ENCODE data around the gene SNX5.

GRCh38 chr20:17902531-17903083 is 66.0 kb downstream of the SNX5 start:
- TF ChIP-seq CTCF (IDR thresholded peaks at IDR 0.05) (no peak), POLR2A (IDR thresholded peaks at IDR 0.05) (no peak)
